ENCODE results near the gene KRTAP3-2.

Gene KRTAP3-2

DNA sequence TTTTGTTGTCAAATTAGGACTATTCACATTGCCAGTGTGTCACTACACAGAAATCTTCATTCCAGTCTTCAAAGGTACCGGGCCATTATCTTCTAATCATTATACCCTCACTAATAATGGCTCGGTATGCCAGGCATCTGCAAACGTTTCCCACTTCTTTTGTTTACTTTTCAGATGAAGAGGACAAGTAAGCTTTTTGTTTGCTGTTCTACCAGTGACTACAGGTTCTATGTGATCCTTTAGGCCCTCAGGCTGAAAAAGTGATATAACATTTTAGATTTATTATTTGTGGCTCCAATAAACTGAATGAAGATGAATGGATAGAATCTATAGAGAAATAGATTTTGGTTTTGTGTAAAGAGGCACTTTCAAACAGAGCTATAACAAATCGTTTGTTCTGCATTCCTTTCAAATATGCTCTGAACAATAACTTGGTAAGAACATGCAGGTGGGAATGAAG lies 9.6 kb upstream of the KRTAP3-2 start:
- no peak overlapping the region for H3K4me3 ChIP-seq (replicated peaks; ENCODE audit: insufficient read depth, low read length)
- DNase-seq (ENCODE audit: low read depth in 1 of 2, low spot score in 1 of 2), result no peak
- no peak overlapping the region for H3K27ac ChIP-seq (replicated peaks)
- H3K27me3 ChIP-seq (ENCODE audit: insufficient read depth, poor library complexity, severe bottlenecking), result peaks cover 2% of the 10 kb centered on the region
- TF ChIP-seq POLR2AphosphoS5 (IDR thresholded peaks at IDR 0.05; ENCODE audit: low read depth) (no peak), GABPA (IDR thresholded peaks at IDR 0.05; ENCODE audit: low read depth) (no peak), SPI1 (IDR thresholded peaks at IDR 0.05; ENCODE audit: borderline replicate concordance, low read depth) (no peak)
- TF ChIP-seq, protein P1, sequence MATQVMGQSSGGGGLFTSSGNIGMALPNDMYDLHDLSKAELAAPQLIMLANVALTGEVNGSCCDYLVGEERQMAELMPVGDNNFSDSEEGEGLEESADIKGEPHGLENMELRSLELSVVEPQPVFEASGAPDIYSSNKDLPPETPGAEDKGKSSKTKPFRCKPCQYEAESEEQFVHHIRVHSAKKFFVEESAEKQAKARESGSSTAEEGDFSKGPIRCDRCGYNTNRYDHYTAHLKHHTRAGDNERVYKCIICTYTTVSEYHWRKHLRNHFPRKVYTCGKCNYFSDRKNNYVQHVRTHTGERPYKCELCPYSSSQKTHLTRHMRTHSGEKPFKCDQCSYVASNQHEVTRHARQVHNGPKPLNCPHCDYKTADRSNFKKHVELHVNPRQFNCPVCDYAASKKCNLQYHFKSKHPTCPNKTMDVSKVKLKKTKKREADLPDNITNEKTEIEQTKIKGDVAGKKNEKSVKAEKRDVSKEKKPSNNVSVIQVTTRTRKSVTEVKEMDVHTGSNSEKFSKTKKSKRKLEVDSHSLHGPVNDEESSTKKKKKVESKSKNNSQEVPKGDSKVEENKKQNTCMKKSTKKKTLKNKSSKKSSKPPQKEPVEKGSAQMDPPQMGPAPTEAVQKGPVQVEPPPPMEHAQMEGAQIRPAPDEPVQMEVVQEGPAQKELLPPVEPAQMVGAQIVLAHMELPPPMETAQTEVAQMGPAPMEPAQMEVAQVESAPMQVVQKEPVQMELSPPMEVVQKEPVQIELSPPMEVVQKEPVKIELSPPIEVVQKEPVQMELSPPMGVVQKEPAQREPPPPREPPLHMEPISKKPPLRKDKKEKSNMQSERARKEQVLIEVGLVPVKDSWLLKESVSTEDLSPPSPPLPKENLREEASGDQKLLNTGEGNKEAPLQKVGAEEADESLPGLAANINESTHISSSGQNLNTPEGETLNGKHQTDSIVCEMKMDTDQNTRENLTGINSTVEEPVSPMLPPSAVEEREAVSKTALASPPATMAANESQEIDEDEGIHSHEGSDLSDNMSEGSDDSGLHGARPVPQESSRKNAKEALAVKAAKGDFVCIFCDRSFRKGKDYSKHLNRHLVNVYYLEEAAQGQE (IDR thresholded peaks at IDR 0.05; ENCODE audit: insufficient replicate concordance, low read depth), result no peak
- TF ChIP-seq, protein P2, sequence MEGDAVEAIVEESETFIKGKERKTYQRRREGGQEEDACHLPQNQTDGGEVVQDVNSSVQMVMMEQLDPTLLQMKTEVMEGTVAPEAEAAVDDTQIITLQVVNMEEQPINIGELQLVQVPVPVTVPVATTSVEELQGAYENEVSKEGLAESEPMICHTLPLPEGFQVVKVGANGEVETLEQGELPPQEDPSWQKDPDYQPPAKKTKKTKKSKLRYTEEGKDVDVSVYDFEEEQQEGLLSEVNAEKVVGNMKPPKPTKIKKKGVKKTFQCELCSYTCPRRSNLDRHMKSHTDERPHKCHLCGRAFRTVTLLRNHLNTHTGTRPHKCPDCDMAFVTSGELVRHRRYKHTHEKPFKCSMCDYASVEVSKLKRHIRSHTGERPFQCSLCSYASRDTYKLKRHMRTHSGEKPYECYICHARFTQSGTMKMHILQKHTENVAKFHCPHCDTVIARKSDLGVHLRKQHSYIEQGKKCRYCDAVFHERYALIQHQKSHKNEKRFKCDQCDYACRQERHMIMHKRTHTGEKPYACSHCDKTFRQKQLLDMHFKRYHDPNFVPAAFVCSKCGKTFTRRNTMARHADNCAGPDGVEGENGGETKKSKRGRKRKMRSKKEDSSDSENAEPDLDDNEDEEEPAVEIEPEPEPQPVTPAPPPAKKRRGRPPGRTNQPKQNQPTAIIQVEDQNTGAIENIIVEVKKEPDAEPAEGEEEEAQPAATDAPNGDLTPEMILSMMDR (IDR thresholded peaks at IDR 0.05; ENCODE audit: insufficient read depth, low read length), result no peak

DNA sequence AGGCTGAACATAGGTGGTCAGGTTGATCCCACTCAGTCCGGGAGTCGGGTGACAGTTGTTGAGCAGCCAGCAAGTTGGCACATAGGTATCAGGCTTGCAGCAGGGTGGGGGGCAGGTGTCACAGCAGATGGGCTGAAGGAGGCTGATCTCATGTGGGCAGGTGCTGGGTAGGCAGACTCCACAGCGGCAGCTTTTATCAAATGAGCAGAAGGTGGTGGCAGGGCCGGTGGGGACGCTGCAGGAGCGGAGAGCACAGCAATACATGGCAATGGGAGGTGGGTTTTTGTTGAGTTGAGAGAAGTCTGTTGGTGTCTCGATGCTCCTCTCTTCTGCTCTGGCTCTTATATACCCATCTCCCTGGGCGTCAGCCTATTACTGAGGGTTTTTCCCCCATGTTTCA lies 9.1 kb upstream of the KRTAP3-2 start, which contains the start of gene KRTAP3-1:
TSS of gene KRTAP3-1 (minus strand) at position 318 of the 400 bp plus-strand sequence. CDS start at position 264, 54 bp downstream.
- no peak within 1 kb of the TSS for H3K4me3 ChIP-seq (replicated peaks; ENCODE audit: insufficient read depth, low read length)
- no peak within 1 kb of the TSS for H3K27ac ChIP-seq (replicated peaks)
- TF ChIP-seq, protein P2 (IDR thresholded peaks at IDR 0.05; ENCODE audit: insufficient read depth, low read length), result no peak
- H3K27me3 ChIP-seq (ENCODE audit: insufficient read depth, poor library complexity, severe bottlenecking), result peaks cover 2% of the 10 kb centered on the region
- no peak for DNase-seq (ENCODE audit: low read depth in 1 of 2, low spot score in 1 of 2)

DNA sequence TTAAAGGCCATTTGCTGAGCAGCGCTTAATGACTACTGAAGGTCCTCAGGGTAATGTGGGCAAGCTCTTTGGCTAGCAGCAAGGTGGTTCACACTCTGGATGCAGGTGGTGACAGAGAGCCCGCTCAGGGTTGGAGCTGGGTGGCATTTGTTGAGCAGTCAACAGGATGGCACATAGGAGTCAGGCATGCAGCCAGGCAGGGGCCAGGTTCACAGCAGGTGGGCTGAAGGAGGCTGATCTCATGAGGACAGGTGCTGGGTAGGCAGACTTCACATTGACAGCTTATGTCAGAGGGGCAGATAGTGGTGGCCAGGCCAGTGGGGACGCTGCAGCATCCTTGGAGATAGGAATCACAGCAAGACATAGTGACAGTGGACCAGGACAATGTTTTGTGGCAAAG lies 4.7 kb upstream of the KRTAP3-2 start:
- H3K27ac ChIP-seq (replicated peaks), result no peak overlapping the region
- H3K4me3 ChIP-seq (replicated peaks; ENCODE audit: insufficient read depth, low read length), result no peak overlapping the region
- TF ChIP-seq, protein P2 (IDR thresholded peaks at IDR 0.05; ENCODE audit: insufficient read depth, low read length), result no peak
- TF ChIP-seq, protein P1 (IDR thresholded peaks at IDR 0.05; ENCODE audit: insufficient replicate concordance, low read depth), result no peak
- TF ChIP-seq POLR2AphosphoS5 (IDR thresholded peaks at IDR 0.05; ENCODE audit: low read depth) (no peak), SPI1 (IDR thresholded peaks at IDR 0.05; ENCODE audit: borderline replicate concordance, low read depth) (no peak), GABPA (IDR thresholded peaks at IDR 0.05; ENCODE audit: low read depth) (no peak)
- peaks cover 4% of the 10 kb centered on the region for H3K27me3 ChIP-seq (ENCODE audit: insufficient read depth, poor library complexity, severe bottlenecking)
- no peak for DNase-seq (ENCODE audit: low read depth in 1 of 2, low spot score in 1 of 2)

DNA sequence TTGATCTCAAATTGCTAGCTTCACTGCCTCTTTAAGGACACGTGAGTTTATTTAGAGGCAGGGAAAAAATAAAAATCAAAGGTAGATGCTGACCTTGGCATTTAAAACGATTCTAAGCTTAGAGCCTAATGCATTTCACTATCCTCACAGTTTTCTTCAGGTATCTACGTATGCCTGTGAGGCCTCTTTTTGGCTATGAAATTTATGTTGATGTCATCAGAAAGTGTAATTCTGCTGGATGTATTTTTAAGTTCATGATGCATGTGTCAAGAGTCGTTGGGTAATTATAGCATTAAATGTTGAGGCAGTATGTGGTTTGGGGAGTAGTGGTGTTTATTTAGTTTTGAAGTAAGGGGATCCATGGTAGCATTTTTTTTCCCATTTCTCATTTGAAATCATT lies 4.2 kb upstream of the KRTAP3-2 start:
- no peak for DNase-seq (ENCODE audit: low read depth in 1 of 2, low spot score in 1 of 2)
- no peak overlapping the region for H3K4me3 ChIP-seq (replicated peaks; ENCODE audit: insufficient read depth, low read length)
- TF ChIP-seq, protein P1 (IDR thresholded peaks at IDR 0.05; ENCODE audit: insufficient replicate concordance, low read depth), result no peak
- no peak for TF ChIP-seq GABPA (IDR thresholded peaks at IDR 0.05; ENCODE audit: low read depth)
- TF ChIP-seq POLR2AphosphoS5 (IDR thresholded peaks at IDR 0.05; ENCODE audit: low read depth), result no peak
- TF ChIP-seq SPI1 (IDR thresholded peaks at IDR 0.05; ENCODE audit: borderline replicate concordance, low read depth), result no peak

More for the DNA sequence above, 4.2 kb upstream of the KRTAP3-2 start:
- Histone ChIP-seq H3K27ac (replicated peaks) (no peak overlapping the region), H3K27me3 (ENCODE audit: insufficient read depth, poor library complexity, severe bottlenecking) (peaks cover 4% of the 10 kb centered on the region)

All from HL-60 (cell line).